ENCODE data around the gene TAF12.

DNA sequence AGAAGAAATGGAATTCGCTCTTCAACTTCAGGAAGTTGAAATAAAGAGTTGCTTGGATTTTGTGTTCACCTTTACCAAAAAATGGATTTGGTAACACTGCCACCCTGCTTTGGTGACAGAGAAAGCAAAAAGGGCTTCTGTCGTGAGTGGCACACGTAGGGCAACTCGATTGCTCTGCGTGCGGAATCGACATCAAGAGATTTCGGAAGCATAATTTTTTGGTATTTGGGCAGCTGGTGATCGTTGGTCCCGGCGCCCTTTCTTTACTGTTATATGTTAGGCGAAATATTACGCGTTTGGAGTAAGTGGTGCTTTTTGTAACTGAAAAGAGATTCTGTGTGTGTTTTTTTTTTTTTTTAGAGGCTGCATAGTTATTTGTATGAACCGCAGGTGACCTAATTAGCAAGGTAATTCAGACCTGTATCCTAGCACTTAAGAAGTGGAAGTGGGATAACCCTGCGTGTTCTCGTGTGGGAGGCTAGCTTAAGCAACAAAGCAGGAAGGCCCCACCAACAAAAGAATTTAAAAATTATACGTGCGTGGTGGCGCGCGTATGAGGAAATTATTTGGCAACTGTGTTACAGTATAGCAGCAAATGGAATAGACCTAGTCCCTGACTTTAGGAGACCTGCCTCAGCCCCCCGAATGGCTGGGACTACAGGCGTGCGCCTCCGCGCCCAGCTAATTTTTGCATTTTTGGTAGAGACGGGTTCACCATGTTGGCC lies 5.8 kb upstream of the TAF12 start, which contains the start of gene RNU11:
- TF ChIP-seq, protein P1, sequence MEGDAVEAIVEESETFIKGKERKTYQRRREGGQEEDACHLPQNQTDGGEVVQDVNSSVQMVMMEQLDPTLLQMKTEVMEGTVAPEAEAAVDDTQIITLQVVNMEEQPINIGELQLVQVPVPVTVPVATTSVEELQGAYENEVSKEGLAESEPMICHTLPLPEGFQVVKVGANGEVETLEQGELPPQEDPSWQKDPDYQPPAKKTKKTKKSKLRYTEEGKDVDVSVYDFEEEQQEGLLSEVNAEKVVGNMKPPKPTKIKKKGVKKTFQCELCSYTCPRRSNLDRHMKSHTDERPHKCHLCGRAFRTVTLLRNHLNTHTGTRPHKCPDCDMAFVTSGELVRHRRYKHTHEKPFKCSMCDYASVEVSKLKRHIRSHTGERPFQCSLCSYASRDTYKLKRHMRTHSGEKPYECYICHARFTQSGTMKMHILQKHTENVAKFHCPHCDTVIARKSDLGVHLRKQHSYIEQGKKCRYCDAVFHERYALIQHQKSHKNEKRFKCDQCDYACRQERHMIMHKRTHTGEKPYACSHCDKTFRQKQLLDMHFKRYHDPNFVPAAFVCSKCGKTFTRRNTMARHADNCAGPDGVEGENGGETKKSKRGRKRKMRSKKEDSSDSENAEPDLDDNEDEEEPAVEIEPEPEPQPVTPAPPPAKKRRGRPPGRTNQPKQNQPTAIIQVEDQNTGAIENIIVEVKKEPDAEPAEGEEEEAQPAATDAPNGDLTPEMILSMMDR (IDR thresholded peaks at IDR 0.05): no peak
- peak; percentile 100 for TF ChIP-seq POLR2A (IDR thresholded peaks at IDR 0.05)

Measured in transverse colon (tissue), 3 donors.